HepG2 (cell line): Measurements from ENCODE around the gene ZNF451. TPM values are rescaled to one million over a fixed set of nuclear protein-coding genes. Genes with fewer than 3 reads are reported as not detected.
A peak's percentile ranks its signal among the peaks of the same experiment; 100 is the strongest.
"Not testable (repeated sequence)": the region's sequence is repeated elsewhere in the genome, so short reads cannot be mapped to it uniquely, and the experiment has no call there.

Experiments used
- ATAC-seq: fragments of 200-7000 bp; cut with Tn5 transposase; 3 replicates; pipeline ENCODE4 v1.9.1; 2020; ENCODE audit warnings: mild to moderate bottlenecking, moderate library complexity
- BruUV-seq: library from RNA; stranded (reverse); fragments of 400-500 nt; replicated peaks from 2 replicates; lab custom pipeline; 2021; lab: Mats Ljungman, UMichigan
- CTCF ChIA-PET: fragments of 300-600 bp; formaldehyde crosslinking; extraction: SDS; loops from one replicate; lab custom pipeline; 2021; ENCODE audit warnings: low total read pairs, inconsistent platforms, low intra/inter-chr PET ratio; lab: Yijun Ruan, JAX
- POLR2A ChIA-PET: fragments of 350-600 bp; sonication (Branson Sonifier 250); formaldehyde crosslinking; loops from one replicate; lab custom pipeline; 2020; ENCODE audit warnings: antibody characterized with exemption, inconsistent platforms; lab: Yijun Ruan, JAX
- DNase-seq: peaks from one replicate; pipeline ENCODE4 v3.0.0-alpha.2; 2015; ENCODE audit warnings: low spot score
- FAIRE-seq: peaks from 3 replicates; lab custom pipeline; 2011; peaks lifted over from hg19 to GRCh38; lab: Jason Lieb, UNC
- H2AFZ ChIP-seq: one replicate; pipeline ENCODE4 v1.6.1; 2011; ENCODE audit warnings: low read length, inconsistent platforms
- H3K27ac ChIP-seq: fragments of 300-600 bp; 3 replicates; pipeline ENCODE4 v1.8.0; 2011; ENCODE audit warnings: mixed run types, mild to moderate bottlenecking, mixed read lengths, low read length, inconsistent platforms; ENCODE audit not compliant: insufficient read depth; ENCODE audit errors: extremely low read length
- H3K27me3 ChIP-seq, 2 experiments: fragments of 200-600 bp in 1 of 2; 2 replicates in 1 of 2; 3 replicates in 1 of 2; pipeline versions ENCODE4 v1.6.0 to v1.8.0; 2011; ENCODE audit warnings: low read length in 2 of 2, mild to moderate bottlenecking in 2 of 2, moderate library complexity in 2 of 2, inconsistent platforms in 1 of 2; ENCODE audit not compliant: insufficient read depth in 2 of 2, control insufficient read depth in 1 of 2
- H3K36me3 ChIP-seq, 2 experiments: fragments of 200-600 bp in 1 of 2; replicated peaks in 1 of 2; 2 replicates in 1 of 2; 3 replicates in 1 of 2; pipeline versions ENCODE4 v1.5.1 to v1.8.0; 2011; ENCODE audit warnings: low read length in 2 of 2, inconsistent platforms in 1 of 2; ENCODE audit not compliant: insufficient read depth in 2 of 2, control insufficient read depth in 1 of 2
- H3K4me1 ChIP-seq: 2 replicates; pipeline ENCODE4 v1.5.1; 2012; ENCODE audit warnings: low read length, inconsistent platforms; ENCODE audit not compliant: insufficient read depth
- H3K4me2 ChIP-seq: 2 replicates; pipeline ENCODE4 v1.6.0; 2011; ENCODE audit warnings: low read depth, low read length, inconsistent platforms
- H3K4me3 ChIP-seq, 3 experiments: fragments of 200-600 bp in 1 of 3; sonication (generic), shearing (Covaris generic) in 1 of 3; replicated peaks in 1 of 3; 2 replicates each; pipeline ENCODE4 v1.5.1; 2011 to 2016; ENCODE audit warnings: low read length in 3 of 3, inconsistent platforms in 2 of 3, low read depth in 2 of 3, mild to moderate bottlenecking in 2 of 3, control low read depth in 1 of 3, mixed read lengths in 1 of 3; ENCODE audit not compliant: insufficient read depth in 1 of 3
- H3K79me2 ChIP-seq: one replicate; pipeline ENCODE4 v1.6.1; 2011; ENCODE audit warnings: low read length, inconsistent platforms; ENCODE audit not compliant: insufficient read depth
- H3K9ac ChIP-seq: 2 replicates; pipeline ENCODE4 v1.6.0; 2011; ENCODE audit warnings: mild to moderate bottlenecking, low read depth, low read length, inconsistent platforms; ENCODE audit not compliant: insufficient read depth
- H3K9me3 ChIP-seq: 2 replicates; pipeline ENCODE4 v1.5.1; 2012; ENCODE audit warnings: mild to moderate bottlenecking, low read length
- H4K20me1 ChIP-seq: 2 replicates; pipeline ENCODE4 v1.6.0; 2011; ENCODE audit warnings: inconsistent platforms, mild to moderate bottlenecking, low read length, moderate library complexity; ENCODE audit not compliant: insufficient read depth
- FLYWCH1 ChIP-seq: sonication (generic); formaldehyde crosslinking; IDR thresholded peaks from 2 replicates; pipeline ENCODE4 v1.8.1; 2023; ENCODE audit warnings: mild to moderate bottlenecking, missing genetic modification reagents
- NPAS2 ChIP-seq: sonication (generic); formaldehyde crosslinking; IDR thresholded peaks from 2 replicates; pipeline ENCODE4 v1.8.0; 2022; ENCODE audit warnings: mild to moderate bottlenecking, missing genetic modification reagents, borderline replicate concordance
- NR1H2 ChIP-seq: sonication (generic); formaldehyde crosslinking; IDR thresholded peaks from 2 replicates; pipeline ENCODE4 v1.8.1; 2022; ENCODE audit warnings: low read depth, missing genetic modification reagents, borderline replicate concordance
- TARDBP ChIP-seq: sonication (generic); formaldehyde crosslinking; IDR thresholded peaks from 2 replicates; pipeline ENCODE4 v1.8.0; 2022; ENCODE audit warnings: mild to moderate bottlenecking, missing genetic modification reagents
- WGBS: methylation state at CpG from one replicate; pipeline ENCODE4 v1.1.6; 2017; ENCODE audit warnings: low lambda C conversion rate; 5-methylcytosine and 5-hydroxymethylcytosine counted together
- in situ Hi-C: cut with HindIII; loops from 2 replicates; pipeline ENCODE4 v1.10.0; 2017; ENCODE audit warnings: low pct_unique_long_range_greater_than_20kb; ENCODE audit not compliant: extremely low pct_ligation_motif_present
- intact Hi-C: fragments of 100-400 bp; cut with micrococcal nuclease; formaldehyde crosslinking; loops from one replicate; pipeline ENCODE4 v1.10.0; 2022; ENCODE audit not compliant: unreplicated experiment
- polyA plus RNA-seq, 8 experiments: library from polyadenylated mRNA; depleted of rRNA in 3 of 8; stranded (reverse) in 7 of 8; unstranded in 1 of 8; fragments of >200 nt; fragmentation: Illumina TruSeq in 4 of 8; extraction: Trizol in 4 of 8; gene quantifications; 2 replicates each; pipeline versions ENCODE4 v1.2.1 to v1.2.3, GENCODE V29; 2011 to 2016; ENCODE audit warnings: low read depth in 4 of 8, missing spikeins in 1 of 8, mixed read lengths in 1 of 8; ENCODE audit not compliant: insufficient read depth in 1 of 8
- total RNA-seq, 5 experiments: library from RNA; depleted of rRNA; stranded (reverse); fragments of >200 nt; fragmentation: Illumina TruSeq; extraction: Trizol; gene quantifications; 2 replicates each; pipeline ENCODE4 v1.2.3, GENCODE V29; 2016; ENCODE audit warnings: low read depth in 1 of 5
- TF ChIP-seq, protein P1 (sequence below): sonication (generic); formaldehyde crosslinking; IDR thresholded peaks from 2 replicates; pipeline ENCODE4 v1.8.0; 2022; ENCODE audit warnings: mild to moderate bottlenecking, missing genetic modification reagents; ENCODE audit not compliant: insufficient replicate concordance
- TF ChIP-seq, protein P2 (sequence below): sonication (generic); formaldehyde crosslinking; IDR thresholded peaks from 2 replicates; pipeline ENCODE4 v1.4.0; 2020; ENCODE audit warnings: missing genetic modification reagents

ZNF451 gene
- total and polyA plus RNA-seq, 2 of the 13 experiments (the other 11 are each of a cell fraction or from before 2014, with no cell fraction given) = 32.1 to 65.7 TPM

DNA sequence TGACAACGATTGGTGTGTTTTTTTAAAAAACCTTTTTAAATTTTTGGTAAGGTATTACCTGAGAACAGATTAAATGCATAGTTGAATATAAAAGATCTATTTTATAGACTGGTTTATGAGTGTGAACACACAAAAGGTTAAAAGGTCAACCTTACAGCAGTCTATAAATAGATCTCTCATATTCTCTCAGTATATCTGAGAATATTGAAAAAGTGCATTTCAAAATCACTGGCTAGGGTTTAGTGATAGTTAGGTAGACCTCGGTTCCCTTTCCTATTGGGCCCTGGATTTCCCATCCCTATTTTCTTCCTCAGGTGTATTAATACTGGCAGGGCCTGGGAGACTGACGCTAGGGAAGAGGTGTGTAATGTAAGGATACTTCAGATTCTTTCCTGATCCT is 723 bp upstream of the ZNF451 start:
- Histone ChIP-seq H4K20me1 (peaks cover 27% of the 10 kb centered on the region), H3K36me3 (no peaks in the 10 kb centered on the region; a peak in 1 of 5 replicates), H3K4me2 (peak overlapping the region; percentile 73), H3K9me3 (no peaks in the 10 kb centered on the region), H2AFZ (peak overlapping the region; percentile 18), H3K4me1 (peaks cover 62% of the 10 kb centered on the region), H3K79me2 (peaks cover 30% of the 10 kb centered on the region), H3K27me3 (no peaks in the 10 kb centered on the region), H3K4me3 (peak overlapping the region; percentile 37 to 62 (median 45)), H3K27ac (peak overlapping the region; percentile 18), H3K9ac (peak overlapping the region; percentile 51)
- ChIA-PET CTCF (no interaction called here), POLR2A (interaction anchor here (0.9 to 1.4 kb wide), 5 partner anchors 11 to 83 kb away, joined by 3 to 9 read pairs (median 5); partner anchors contain the start of genes BAG2 and KIAA1586)
- DNase-seq (no peak), ATAC-seq (no peak), FAIRE-seq (no peak)
- intact Hi-C loops = loop anchor here (2.0 kb wide), 1 partner anchor 42 kb away; the partner anchor contains the start of gene KIAA1586
- in situ Hi-C loops = no loop called here
- WGBS = 20% methylated on average over 3 of the region's 3 CpGs
- TSS peak; percentile 71 for BruUV-seq
- TF ChIP-seq FLYWCH1 (CRISPR knock-in tag) (no peak), NPAS2 (no peak), NR1H2 (CRISPR knock-in tag) (no peak), TARDBP (CRISPR knock-in tag) (no peak)
- TF ChIP-seq, protein P1, sequence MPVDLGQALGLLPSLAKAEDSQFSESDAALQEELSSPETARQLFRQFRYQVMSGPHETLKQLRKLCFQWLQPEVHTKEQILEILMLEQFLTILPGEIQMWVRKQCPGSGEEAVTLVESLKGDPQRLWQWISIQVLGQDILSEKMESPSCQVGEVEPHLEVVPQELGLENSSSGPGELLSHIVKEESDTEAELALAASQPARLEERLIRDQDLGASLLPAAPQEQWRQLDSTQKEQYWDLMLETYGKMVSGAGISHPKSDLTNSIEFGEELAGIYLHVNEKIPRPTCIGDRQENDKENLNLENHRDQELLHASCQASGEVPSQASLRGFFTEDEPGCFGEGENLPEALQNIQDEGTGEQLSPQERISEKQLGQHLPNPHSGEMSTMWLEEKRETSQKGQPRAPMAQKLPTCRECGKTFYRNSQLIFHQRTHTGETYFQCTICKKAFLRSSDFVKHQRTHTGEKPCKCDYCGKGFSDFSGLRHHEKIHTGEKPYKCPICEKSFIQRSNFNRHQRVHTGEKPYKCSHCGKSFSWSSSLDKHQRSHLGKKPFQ = no peak
- TF ChIP-seq, protein P2, sequence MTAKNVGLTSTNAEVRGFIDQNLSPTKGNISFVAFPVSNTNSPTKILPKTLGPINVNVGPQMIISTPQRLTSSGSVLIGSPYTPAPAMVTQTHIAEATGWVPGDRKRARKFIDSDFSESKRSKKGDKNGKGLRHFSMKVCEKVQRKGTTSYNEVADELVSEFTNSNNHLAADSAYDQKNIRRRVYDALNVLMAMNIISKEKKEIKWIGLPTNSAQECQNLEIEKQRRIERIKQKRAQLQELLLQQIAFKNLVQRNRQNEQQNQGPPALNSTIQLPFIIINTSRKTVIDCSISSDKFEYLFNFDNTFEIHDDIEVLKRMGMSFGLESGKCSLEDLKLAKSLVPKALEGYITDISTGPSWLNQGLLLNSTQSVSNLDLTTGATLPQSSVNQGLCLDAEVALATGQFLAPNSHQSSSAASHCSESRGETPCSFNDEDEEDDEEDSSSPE (CRISPR knock-in tag) = no peak

DNA sequence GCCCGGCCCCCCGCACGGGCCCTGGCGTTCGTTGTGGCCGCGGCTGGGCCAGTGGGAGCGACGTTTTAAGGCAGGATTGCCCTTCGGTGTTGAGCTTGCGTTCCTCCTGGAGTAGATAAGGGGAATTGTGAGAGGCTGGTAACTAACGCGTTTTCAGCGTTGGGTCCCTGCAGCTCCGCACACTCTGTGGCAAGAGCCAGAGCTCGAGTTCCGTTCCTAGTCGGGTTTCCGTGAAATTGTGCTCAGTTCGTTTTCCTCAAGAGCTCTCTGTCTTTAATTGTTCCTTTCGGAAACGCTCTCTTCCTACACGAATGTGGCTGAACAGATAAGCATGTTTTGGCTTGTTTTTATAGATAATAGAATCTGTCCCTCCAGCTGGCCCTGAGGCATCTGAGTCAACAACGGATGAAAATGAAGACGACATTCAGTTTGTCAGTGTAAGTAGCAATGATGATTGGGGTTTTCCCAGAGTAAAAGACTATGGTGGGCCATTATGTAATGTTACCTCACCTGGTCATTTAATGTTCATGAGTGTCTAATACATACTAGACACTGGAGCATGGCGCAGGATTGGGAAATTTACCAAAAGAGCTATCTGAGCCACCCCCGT is 575 bp downstream of the ZNF451 start:
- Histone ChIP-seq H3K79me2 (peaks cover 43% of the 10 kb centered on the region), H4K20me1 (peaks cover 40% of the 10 kb centered on the region), H3K4me1 (peaks cover 74% of the 10 kb centered on the region)
- H3K9me3 ChIP-seq, DNase-seq, H3K36me3 ChIP-seq, H3K27me3 ChIP-seq, H3K4me3 ChIP-seq, H3K4me2 ChIP-seq, H3K27ac ChIP-seq, FAIRE-seq, CTCF ChIA-PET, in situ Hi-C loops, H3K9ac ChIP-seq, H2AFZ ChIP-seq: not testable (repeated sequence)
- POLR2A ChIA-PET = interaction anchor here (1.4 kb wide), 1 partner anchor 52 kb away, joined by 6 read pairs; no protein-coding TSS in a partner anchor
- WGBS = no CpG with 5 or more reads among the region's 27 CpGs
- peak; percentile 53 for ATAC-seq
- BruUV-seq = TSS peak; percentile 65
- intact Hi-C loops = loop anchor here (10.0 kb wide), 2 partner anchors 136 to 224 kb away; partner anchors contain the start of genes BEND6 and PRIM2

DNA sequence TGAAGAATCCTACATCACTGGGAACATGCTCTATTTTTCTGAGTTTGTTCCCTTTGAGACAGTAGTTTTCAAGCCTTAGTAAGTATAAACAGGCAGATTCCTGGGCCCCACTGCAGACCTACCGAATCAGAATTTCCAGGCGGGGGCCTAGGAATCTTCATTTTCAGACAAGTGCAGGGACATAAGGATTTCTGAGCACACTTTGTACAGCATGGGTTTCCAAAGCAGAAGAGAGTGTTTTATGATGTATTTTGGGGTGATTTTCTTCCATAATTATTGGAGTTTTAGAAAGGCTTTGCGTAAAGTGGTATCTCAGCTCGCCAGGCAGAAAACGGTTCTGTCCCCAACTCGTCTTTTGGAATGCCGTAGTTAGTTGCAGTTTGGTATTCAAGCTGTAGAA is 1.4 kb downstream of the ZNF451 start:
- 66% methylated on average over 7 of the region's 7 CpGs for WGBS
- BruUV-seq, FAIRE-seq, H3K27me3 ChIP-seq, H2AFZ ChIP-seq, in situ Hi-C loops, H3K36me3 ChIP-seq, ATAC-seq, H3K27ac ChIP-seq, DNase-seq, H3K9me3 ChIP-seq: not testable (repeated sequence)
- CTCF ChIA-PET = interaction anchor here (1.3 kb wide), 1 partner anchor 81 kb away, joined by 3 read pairs; the partner anchor contains the start of gene BAG2
- Histone ChIP-seq H3K4me2 (peak overlapping the region; percentile 81), H3K4me1 (peaks cover 69% of the 10 kb centered on the region), H3K9ac (peak overlapping the region; percentile 46; the same call in 1 of the 2 replicates), H3K79me2 (peaks cover 49% of the 10 kb centered on the region), H4K20me1 (peaks cover 44% of the 10 kb centered on the region), H3K4me3 (peak overlapping the region; percentile 39 to 62 (median 52); a peak in 5 of 6 replicates)
- intact Hi-C loops = loop anchor here (10.0 kb wide), 2 partner anchors 137 to 223 kb away; partner anchors contain the start of genes BEND6 and PRIM2
- POLR2A ChIA-PET = interaction anchor here (1.7 kb wide), 1 partner anchor 9 kb away, joined by 4 read pairs; no protein-coding TSS in a partner anchor
